Left ventricle myocardium superior (tissue), 1 donor: ENCODE measurements around the gene SHB. TPM values are rescaled to one million over a fixed set of nuclear protein-coding genes. Genes with fewer than 3 reads are reported as not detected.

Source experiments
- ATAC-seq: fragments of 200-7000 bp; cut with Tn5 transposase; one replicate; pipeline ENCODE4 v1.9.1; 2020; ENCODE audit warnings: mild to moderate bottlenecking, moderate library complexity
- DNase-seq: peaks from one replicate; pipeline ENCODE4 v3.0.0-alpha.2; 2020
- intact Hi-C: fragments of 100-400 bp; cut with micrococcal nuclease; formaldehyde crosslinking; loops from one replicate; pipeline ENCODE4 v1.11.0; 2022
- long read RNA-seq: library from polyadenylated mRNA; unstranded; transcript quantifications from one replicate; pipeline ENCODE4 v2.0.0, GENCODE V29; 2021
- total RNA-seq: library from RNA; stranded (reverse); fragmentation: NEBNext Ultra II Directional; extraction: Animal tissue kit (Norgen Biotek cat#: 25700); gene quantifications from one replicate; pipeline ENCODE4 v1.2.1, GENCODE V29; 2021
- donor health status: DM: no; HTN: yes; CAD: no; lungs with severe emphysema.

The SHB gene, protein sequence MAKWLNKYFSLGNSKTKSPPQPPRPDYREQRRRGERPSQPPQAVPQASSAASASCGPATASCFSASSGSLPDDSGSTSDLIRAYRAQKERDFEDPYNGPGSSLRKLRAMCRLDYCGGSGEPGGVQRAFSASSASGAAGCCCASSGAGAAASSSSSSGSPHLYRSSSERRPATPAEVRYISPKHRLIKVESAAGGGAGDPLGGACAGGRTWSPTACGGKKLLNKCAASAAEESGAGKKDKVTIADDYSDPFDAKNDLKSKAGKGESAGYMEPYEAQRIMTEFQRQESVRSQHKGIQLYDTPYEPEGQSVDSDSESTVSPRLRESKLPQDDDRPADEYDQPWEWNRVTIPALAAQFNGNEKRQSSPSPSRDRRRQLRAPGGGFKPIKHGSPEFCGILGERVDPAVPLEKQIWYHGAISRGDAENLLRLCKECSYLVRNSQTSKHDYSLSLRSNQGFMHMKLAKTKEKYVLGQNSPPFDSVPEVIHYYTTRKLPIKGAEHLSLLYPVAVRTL
- 15.9 TPM for total RNA-seq
- long read RNA-seq, transcript SHB-201 (6 exons, 2,783 nt): major isoform, 23 of 26 reads
- long read RNA-seq, partial matches to known transcripts: 2 of 26 reads
- long read RNA-seq, other reads (novel, unspliced or antisense): 1 of 26 reads

DNA sequence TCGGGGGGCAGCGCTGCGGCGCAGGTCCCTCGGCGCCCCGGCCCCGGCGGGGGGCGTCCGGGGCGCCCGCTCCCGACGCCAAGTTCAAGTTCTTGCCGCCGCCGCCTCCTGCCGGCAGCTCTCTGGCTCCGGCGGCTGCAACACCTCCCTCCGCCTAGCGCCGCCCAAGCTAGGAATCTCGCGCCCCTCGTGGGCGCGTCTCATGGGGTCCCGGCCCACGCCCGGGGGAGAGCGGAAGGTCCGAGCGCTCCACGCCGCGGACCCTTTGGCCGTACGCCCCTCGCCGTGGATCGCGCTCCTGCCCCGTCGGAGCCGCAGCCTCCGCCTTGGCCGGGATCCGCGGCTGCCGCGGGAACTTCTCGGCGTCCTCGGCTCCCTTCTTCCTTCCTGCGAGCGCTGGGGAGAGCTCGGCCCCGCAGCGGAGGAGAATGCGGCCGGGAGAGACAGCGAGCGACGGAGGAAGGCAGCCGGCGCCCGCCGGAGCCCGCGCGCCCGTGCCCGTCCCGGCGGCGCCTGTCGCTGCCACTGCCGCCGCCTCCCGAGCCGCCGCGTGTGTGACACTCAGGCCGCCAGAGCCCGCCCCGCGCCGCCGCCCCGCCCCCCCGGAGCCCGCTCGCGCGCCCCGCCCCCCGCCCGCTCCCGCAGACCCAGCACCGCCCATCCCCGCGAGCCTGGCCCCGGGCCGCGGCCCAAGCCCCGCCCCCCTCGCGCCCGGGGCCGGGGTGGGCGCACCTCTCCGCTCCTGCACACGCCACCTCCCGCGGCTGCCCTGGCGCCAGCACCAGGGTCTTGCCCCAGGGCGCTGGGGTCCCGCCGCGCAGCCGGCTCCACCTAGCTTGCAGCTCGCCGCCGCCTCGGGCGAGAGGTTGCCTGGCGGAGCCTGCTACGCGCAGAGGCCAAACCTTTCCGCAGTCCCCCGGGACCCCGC lies at the start of gene SHB:
SHB (minus strand) TSS at position 527 of the 928 bp plus-strand sequence. CDS start 582 bp downstream, outside the sequence.
- intact Hi-C loops: loop anchor here (10.0 kb wide), 1 partner anchor 144 kb away; no protein-coding TSS in a partner anchor
- ATAC-seq (peak; percentile 85), DNase-seq (peak; percentile 92)

DNA sequence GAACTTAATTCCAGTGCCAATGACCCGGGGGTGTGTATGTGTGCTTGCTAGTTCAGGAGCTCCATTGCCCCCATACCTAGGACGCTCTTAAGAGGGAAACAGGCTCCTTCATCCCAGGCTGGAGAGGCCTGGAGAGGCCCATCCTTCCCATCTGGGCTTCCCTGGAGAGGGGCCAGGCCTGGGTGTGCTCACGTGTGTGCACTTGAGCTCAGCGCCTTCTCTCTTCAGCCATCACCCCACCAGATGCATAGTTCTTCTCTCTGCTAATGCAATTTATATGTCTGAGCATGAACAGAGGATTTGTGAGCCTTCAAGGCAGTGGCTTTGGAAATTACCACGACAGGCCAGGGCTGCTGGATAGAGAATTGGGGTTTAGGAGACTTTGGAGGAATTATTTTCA lies 48.6 kb upstream of the SHB start:
- no peak for ATAC-seq
- intact Hi-C loops: no loop called here
- DNase-seq: no peak

DNA sequence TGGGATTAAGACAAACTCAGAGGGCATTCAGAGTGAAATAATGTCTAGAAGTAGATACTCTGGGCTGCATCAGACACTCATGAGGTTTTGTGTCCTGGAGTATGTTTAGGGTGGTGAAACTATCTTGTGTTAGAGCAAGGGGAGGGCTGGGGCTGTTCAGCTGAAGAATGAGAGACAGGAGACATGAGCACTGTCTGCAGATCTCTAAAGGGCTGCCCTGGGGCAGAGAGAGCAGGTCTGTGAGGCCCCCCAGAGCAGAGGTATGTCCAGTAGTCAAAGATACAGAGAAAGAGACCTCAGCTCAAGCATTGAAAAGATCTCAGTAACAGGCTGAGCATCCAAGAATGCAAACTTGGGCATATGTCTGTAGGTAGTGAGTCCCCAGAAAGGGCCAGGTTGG lies 45.9 kb upstream of the SHB start:
- no peak for DNase-seq

DNA sequence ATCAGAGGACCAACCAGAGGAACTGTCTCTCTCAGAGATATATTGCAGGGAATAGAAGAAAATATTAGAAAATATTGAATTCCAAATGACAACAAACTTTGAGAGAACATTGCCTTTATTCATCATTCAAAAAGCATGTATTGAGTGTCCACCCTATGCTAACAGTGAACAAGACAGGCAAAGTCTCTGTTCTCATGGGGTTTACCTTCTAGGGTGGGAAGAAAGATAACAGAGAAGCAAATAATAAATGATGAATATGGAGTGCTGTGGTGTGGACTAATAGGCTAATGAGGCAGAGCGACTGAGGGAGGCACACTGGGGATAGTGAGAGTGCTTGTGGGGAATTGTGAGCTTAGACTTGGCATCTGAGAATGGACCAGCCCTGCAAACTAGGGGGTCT lies 43.4 kb upstream of the SHB start:
- intact Hi-C loops: no loop called here
- no peak for DNase-seq
- ATAC-seq: no peak

More for the DNA sequence above, 45.9 kb upstream of the SHB start:
- no peak for ATAC-seq
- intact Hi-C loops: no loop called here

DNA sequence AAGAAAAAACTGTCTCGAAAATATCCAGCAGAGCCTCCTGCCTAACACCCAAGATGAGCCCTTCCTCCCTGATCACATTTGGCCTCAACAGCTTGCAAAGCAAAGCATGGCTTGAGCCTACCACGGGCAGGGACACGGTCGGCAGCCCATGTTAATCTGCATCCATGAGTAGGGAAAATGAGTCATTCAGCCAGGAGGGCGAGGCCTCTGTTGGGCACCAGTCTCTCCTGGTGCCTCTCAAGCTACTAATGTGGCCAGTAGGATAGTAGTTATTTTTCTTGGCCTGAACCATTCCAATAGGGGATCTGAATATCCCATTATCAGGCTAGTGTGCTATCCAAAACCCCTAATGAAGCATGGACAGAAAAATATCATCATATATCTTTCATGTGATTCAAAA lies 43.0 kb upstream of the SHB start:
- ATAC-seq: no peak
- intact Hi-C loops: no loop called here
- no peak for DNase-seq

DNA sequence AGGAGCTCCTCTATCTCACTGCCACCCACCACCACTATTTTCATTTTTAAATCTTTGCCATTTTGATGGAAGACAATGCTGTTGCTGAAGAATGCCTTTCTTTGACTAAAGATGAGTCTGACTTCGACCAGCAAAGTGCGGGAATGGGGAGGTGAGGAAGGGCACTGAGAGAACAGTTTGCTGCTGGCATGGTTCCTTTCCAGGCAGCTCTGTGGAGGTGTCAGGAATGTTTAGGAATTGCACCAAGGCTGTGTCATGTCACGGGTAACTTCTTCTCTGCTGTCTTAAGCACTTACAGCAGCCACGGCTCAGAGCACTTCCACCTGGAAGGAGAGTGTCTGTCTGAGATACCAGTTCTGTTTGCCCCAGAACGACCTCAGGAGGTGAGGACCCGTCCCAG lies 41.4 kb upstream of the SHB start:
- no peak for DNase-seq
- intact Hi-C loops: no loop called here
- ATAC-seq: no peak

DNA sequence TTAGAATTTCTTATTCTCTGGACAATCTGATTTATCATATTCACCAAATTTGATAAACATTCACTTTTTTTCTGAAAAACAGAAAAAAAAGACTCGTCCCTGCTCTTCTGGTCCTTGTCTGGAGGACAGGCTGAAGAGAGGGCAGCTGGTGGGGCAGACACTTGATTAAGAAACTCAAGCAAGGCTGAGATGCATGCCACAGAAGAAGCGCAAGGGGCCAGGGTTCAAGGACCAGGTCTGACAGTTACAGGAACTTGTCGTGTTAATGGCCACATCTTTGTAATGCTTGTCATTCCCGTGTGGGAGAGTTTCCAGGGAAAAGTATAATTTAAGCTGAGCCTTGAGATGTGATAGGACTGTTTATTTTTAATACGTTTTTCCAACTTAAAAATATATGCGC lies 40.6 kb upstream of the SHB start:
- ATAC-seq: no peak
- intact Hi-C loops: loop anchor here (10.0 kb wide), 1 partner anchor 55 kb away; no protein-coding TSS in a partner anchor
- no peak for DNase-seq

DNA sequence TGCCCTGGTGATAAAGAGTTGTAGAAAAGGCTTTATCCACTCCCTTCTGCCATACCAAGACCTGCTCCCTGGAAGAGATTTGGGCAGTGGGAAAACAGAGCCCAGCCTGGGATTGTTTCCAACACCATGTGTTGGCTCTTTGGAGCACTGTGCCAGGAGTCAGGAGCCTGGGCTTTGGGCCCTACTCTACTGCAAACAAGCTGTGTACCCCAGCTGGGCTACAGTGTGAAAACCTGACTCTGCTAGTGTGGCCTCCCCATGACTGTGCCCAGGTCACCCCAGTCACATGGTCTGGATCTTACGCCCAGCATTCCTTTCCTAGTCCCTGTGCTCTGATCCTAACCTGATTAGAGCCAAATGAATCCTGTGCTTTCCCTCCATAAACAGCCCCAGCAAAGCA lies 39.3 kb upstream of the SHB start:
- ATAC-seq (no peak), DNase-seq (no peak)
- intact Hi-C loops: loop anchor here (10.0 kb wide), 1 partner anchor 56 kb away; no protein-coding TSS in a partner anchor

DNA sequence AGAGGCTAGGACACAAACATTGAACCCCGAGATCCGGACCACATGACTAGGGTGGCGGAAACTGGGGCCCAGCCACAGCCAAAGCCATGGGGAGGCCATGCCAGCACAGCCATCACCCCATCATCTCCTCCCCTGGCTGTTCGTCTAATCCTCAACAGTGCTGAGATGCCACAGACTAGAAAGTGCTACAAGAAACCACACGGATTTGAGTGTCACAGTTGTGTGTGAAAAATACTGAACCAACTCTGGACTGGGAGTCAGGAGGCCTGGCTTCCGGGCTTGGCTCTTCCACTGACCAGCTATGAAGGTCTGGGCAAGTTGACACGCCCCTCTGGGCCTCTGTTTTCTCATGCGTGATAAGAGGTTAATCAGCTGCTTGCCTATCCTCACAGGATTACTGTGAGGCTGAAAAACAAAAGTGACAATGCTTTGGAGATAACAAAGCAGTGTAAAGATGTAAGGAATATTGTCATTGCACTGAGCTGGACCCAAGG lies 38.8 kb upstream of the SHB start:
- ATAC-seq (no peak), DNase-seq (no peak)
- intact Hi-C loops: loop anchor here (10.0 kb wide), 1 partner anchor 57 kb away; no protein-coding TSS in a partner anchor

DNA sequence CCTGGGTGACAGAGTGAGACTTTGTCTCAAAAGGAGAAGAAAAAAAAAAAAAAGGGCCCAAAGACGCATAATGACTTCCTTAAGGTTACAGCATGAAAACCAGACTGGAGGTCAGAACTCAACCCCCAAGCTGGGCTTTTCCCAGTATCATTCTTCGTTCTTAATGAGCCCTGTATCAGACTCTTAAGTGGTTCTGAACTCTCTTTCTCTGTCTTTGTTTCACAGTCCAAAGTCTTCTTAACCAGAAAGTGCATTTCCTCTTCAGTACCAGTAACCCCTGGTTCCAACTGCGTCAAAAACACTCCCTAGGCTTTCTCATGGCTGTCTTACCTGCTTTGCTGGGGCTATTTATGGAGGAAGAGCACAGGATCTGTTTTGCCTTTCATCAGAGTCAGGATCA lies 38.4 kb upstream of the SHB start:
- intact Hi-C loops: loop anchor here (10.0 kb wide), 1 partner anchor 57 kb away; no protein-coding TSS in a partner anchor
- DNase-seq (no peak), ATAC-seq (no peak)

DNA sequence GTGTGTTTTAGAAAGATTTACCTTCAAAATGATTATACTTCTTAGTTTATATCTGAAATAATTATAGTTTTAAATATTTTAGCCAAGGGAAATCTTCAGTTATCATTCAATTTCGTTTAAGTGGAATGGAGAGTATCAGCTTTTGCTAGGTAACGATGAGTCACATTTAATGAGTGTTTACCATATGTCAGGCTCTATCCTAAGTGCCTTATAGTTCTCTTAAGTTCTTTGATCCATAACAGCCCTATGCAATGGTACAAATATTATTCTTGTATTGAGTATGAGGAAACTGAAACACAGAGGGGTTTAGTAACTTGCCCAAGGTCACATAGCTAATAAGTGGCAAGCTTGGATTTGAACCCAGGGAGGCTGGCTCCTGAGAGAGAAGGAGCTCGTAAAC lies 37.5 kb upstream of the SHB start:
- DNase-seq (no peak), ATAC-seq (no peak)
- intact Hi-C loops: loop anchor here (10.0 kb wide), 1 partner anchor 58 kb away; no protein-coding TSS in a partner anchor

DNA sequence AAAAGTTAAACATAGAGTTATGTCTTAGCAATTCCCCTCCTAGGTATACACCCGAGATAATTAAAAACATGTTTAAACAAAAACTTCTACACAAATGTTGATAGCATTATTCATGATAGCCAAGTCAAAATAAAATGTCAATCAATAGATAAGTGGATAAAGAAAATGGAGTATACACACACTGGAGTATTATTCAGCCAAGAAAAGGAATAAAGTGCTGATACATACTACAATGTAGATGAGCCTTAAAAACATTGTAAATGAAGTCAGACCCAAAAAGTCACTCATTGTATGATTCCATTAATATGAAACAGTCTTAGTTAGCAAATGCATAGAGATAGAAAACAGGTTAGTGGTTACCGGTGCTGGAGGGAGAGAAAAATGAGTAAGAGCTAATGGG lies 34.3 kb upstream of the SHB start:
- no peak for DNase-seq
- no peak for ATAC-seq
- intact Hi-C loops: loop anchor here (10.0 kb wide), 1 partner anchor 61 kb away; no protein-coding TSS in a partner anchor

DNA sequence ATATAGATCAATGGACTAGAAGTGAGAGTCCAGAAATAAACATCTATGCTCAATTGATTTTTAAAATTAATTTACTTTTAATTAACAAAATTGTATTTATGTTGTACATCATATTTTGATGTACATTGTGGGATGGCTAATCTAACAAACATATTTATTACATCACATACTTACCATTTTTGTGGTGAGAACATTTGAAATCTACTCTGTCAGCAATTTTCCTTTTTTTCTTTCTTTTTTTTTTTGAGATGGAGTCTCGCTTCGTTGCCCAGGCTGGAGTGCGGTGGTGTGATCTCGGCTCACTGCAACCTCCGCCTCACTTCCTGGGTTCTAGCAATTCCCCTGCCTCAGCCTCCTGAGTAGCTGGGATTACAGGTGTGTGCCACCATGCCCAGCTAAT lies 32.4 kb upstream of the SHB start:
- intact Hi-C loops: loop anchor here (10.0 kb wide), 1 partner anchor 63 kb away; no protein-coding TSS in a partner anchor
- DNase-seq (no peak), ATAC-seq (no peak)

DNA sequence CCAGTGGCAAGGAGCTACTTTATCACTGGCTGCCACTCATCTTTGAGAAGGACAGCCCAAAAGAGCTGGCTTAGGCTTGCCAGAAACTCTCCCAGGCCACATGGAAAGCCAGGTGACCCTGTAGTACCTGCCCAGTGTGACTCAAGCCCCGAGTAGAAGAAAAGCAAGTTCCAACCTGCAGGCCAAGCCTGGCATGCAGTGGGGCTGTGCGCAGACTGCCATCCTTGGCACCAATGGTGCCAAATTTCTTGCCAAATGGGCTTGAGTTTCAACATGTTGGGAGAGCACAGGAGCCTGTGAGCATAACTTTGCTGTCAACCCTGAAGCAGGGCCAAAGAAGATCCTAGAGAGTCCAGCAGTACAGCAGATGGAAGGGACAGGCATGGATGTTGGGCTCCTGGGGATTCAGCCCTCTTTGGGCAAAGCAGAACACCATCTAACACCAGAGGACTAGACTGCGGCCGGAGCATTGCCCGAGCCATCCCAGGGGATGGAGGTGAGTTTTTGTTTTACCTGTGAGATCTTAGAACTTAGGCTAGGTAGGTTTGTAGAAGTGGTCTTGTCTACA lies 27.3 kb upstream of the SHB start:
- intact Hi-C loops: no loop called here
- ATAC-seq (no peak), DNase-seq (no peak)

DNA sequence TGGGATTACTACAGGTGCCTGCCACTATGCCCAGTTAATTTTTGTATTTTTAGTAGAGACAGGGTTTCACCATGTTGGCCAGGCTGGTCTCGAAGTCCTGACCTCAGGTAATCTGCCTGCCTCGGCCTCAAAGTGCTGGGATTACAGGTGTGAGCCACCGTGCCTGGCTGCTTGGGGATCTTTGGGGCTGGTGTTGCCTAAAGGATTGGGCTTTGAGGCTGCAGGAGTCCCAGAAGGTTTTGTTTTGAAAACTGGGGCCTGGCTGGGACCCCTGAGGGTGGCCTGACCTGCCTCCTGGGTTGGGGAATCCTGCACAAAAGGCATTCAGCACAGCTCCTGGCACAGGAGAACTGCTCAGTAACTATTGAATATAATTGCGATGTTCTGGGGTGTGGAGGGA lies 25.1 kb upstream of the SHB start:
- intact Hi-C loops: no loop called here

DNA sequence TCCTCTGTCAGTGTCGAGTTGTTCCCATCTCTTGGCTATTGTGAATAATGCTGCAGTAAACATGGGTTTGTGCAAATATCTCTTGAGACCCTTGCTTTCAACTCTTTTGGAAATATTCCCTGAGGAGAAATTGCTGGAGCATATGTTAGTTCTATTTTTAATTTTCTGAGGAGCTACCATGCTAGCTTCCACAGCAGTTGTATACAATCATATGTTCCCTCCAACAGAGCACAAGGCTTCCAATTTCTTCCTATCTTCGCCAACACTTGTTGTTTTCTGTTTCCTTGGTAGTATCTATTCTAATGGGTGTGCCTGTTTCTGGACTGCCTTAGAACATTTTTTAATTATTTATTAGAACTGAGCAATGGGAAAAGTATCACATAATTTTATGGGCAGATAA lies 23.6 kb upstream of the SHB start:
- intact Hi-C loops: no loop called here
- ATAC-seq: no peak
- no peak for DNase-seq

More for the DNA sequence above, 25.1 kb upstream of the SHB start:
- ATAC-seq (no peak), DNase-seq (no peak)

DNA sequence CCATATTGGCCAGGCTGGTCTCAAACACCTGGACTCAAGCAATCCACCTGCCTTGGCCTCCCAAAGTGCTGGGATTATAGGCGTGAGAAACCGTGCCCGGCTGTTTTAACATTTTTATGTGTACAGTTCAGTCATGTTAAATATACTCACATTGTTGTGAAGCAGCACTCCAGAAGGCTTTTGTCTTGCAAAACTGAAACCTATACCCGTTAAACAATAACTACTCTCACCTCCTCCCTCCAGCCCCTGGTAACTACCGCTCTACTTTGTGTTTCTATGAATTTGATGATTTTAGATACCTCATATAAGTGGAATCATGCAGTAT lies 23.1 kb upstream of the SHB start:
- DNase-seq (no peak), ATAC-seq (no peak)
- intact Hi-C loops: no loop called here

DNA sequence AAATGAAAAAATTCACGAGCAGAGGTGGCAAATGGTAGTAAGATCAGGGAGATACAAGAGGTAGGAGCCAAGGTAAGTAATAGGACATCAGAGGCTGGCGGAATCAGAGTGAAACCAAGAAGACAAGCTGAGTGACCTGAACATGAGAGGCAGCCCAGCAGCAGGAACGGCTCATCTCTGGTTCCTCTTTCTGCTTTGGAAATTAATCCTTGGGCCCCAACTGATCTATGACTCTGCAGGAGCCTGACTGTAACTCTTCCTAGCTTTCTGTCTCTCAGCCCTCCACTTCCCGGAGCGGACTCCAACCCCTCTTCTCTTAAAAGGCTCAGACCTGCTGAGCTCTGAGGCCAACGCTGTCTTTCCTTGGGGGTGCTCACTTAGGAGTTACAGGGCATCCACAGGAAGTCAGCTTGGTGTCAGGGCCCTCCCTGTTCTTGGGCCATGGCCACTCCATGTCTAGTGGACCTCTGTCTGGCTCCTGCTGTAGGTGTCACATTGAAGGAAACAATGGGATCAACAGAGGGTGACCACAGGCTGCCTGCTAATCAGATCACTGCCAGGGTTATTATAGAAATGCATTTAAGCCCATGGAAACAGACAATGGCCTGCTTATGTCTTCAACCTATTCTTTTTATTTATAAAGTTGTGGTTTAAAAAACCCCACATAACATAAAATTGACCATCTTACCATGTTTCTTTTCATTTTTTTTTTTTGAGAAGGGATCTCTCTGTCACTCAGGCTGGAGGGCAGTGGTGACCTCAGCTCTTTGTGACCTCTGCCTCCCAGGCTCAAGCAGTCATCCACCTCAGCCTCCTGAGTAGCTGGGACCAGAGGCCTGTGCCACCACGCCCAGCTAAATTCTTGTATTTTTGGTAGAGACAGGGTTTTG lies 22.5 kb upstream of the SHB start:
- DNase-seq (no peak), ATAC-seq (no peak)
- intact Hi-C loops: no loop called here
